ENCODE measurements around the gene BNIP3. TPM values are rescaled to one million over a fixed set of nuclear protein-coding genes. Genes with fewer than 3 reads are reported as not detected.

Gene BNIP3
- total RNA-seq, 1 experiment from 2014 or later = 57.1 TPM

DNA sequence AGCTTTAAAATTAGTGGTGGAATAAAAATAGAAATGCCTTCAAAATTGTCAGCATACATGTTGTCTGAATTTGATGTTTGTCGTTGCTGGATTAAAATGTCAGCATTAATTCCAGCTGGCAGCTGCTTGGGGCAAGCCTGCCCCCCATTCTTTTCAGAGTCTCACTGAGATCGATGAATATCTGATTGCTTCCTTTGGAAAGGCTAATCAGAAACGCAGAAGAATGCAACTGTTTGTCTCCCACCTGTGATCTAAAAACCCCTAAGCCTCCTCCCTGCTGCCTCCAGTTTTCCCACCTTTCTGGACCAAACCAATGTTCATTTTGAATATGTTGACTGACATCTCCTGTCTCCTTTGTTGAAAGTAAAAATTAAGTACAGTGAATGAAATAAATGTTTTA, 27.9 kb upstream of the BNIP3 start:
- peaks cover 7 to 13% (median 11%) of the 10 kb centered on the region in 3 experiments; a peak in 6 of 7 replicates for H3K36me3 Mint-ChIP-seq (ENCODE audit: insufficient read depth in 1 of 3, low read depth in 3 of 3)
- Histone ChIP-seq H2AK5ac (ENCODE audit: insufficient read length, low read length) (no peak overlapping the region), H3K18ac (ENCODE audit: insufficient read length, low read depth, low read length) (no peak overlapping the region), H2BK5ac (ENCODE audit: insufficient read length, low read length) (no peak overlapping the region), H2BK120ac (ENCODE audit: low read depth, low read length, poor library complexity, severe bottlenecking) (no peak overlapping the region), H2BK20ac (ENCODE audit: low read depth, low read length, poor library complexity, severe bottlenecking) (no peak overlapping the region), H3K79me1 (ENCODE audit: insufficient read depth, low read depth, low read length, poor library complexity, severe bottlenecking) (no peaks in the 10 kb centered on the region), H2AFZ (ENCODE audit: low read length) (no peak overlapping the region), H2BK15ac (ENCODE audit: low read depth, low read length) (no peak overlapping the region), H4K91ac (ENCODE audit: insufficient read length, low read depth, low read length) (no peak overlapping the region), H3K9me3 (ENCODE audit: control insufficient read depth, low read depth, low read length) (no peaks in the 10 kb centered on the region), H2BK12ac (ENCODE audit: insufficient read length, low read depth, low read length) (no peak overlapping the region), H3K4ac (ENCODE audit: low read depth, low read length) (no peak overlapping the region), H3K4me1 (ENCODE audit: insufficient read depth, low read length) (peaks cover 8% of the 10 kb centered on the region; the same call in 1 of the 2 replicates), H3K27me3 (ENCODE audit: insufficient read depth, low read length) (no peaks in the 10 kb centered on the region), H3K14ac (ENCODE audit: insufficient read depth, low read length) (no peak overlapping the region), H4K20me1 (ENCODE audit: control insufficient read depth, insufficient read depth, insufficient read length) (no peaks in the 10 kb centered on the region), H3K56ac (ENCODE audit: insufficient read length, low read depth, low read length) (no peak overlapping the region), H3K4me2 (ENCODE audit: insufficient read depth, insufficient read length, low read length) (no peak overlapping the region), H3K23ac (ENCODE audit: insufficient read length, low read depth, low read length) (no peak overlapping the region), H3K27ac (ENCODE audit: insufficient read length, low read depth, low read length) (no peak overlapping the region), H3K9ac (ENCODE audit: extremely low read depth, insufficient read length, low read length) (no peak overlapping the region), H4K5ac (ENCODE audit: insufficient read length, low read depth, low read length) (no peak overlapping the region), H3K79me2 (ENCODE audit: insufficient read depth, low read length) (no peaks in the 10 kb centered on the region), H4K8ac (replicated peaks; ENCODE audit: insufficient read length, low read depth, low read length) (no peak overlapping the region), H3K23me2 (ENCODE audit: insufficient read length, low read depth, low read length, poor library complexity, severe bottlenecking) (no peaks in the 10 kb centered on the region), H3T11ph (ENCODE audit: low read length) (no peak overlapping the region)
- TF ChIP-seq, protein P1, sequence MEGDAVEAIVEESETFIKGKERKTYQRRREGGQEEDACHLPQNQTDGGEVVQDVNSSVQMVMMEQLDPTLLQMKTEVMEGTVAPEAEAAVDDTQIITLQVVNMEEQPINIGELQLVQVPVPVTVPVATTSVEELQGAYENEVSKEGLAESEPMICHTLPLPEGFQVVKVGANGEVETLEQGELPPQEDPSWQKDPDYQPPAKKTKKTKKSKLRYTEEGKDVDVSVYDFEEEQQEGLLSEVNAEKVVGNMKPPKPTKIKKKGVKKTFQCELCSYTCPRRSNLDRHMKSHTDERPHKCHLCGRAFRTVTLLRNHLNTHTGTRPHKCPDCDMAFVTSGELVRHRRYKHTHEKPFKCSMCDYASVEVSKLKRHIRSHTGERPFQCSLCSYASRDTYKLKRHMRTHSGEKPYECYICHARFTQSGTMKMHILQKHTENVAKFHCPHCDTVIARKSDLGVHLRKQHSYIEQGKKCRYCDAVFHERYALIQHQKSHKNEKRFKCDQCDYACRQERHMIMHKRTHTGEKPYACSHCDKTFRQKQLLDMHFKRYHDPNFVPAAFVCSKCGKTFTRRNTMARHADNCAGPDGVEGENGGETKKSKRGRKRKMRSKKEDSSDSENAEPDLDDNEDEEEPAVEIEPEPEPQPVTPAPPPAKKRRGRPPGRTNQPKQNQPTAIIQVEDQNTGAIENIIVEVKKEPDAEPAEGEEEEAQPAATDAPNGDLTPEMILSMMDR (conservative IDR thresholded peaks at IDR 0.05) = no peak
- no CpG with 5 or more reads among the region's 3 CpGs for WGBS (ENCODE audit: extremely low coverage, insufficient read length, low lambda C conversion rate)
- peaks cover 12 to 13% of the 10 kb centered on the region in 2 experiments for H3K9me3 Mint-ChIP-seq
- DNase-seq = no peak
- H3K27ac Mint-ChIP-seq = peak overlapping the region in 2 of 3 experiments; percentile 93 to 97; a peak in 5 of 7 replicates
- peak overlapping the region; percentile 32 to 41; a peak in 3 of 5 replicates for H3K4me3 Mint-ChIP-seq
- peaks cover 60 to 66% of the 10 kb centered on the region in 2 experiments for H3K4me1 Mint-ChIP-seq
- H3K27me3 Mint-ChIP-seq (ENCODE audit: low read depth) = peaks cover 1% of the 10 kb centered on the region; the same call in 1 of the 2 replicates
